Measurements from ENCODE around the gene SERINC4. TPM values are rescaled to one million over a fixed set of nuclear protein-coding genes. Genes with fewer than 3 reads are reported as not detected.
"Not testable (repeated sequence)": the region's sequence is repeated elsewhere in the genome, so short reads cannot be mapped to it uniquely, and the experiment has no call there.

Gene SERINC4
- total and polyA plus RNA-seq, 9 of the 15 experiments (the other 6 are each of a cell fraction or from before 2014, with no cell fraction given), result 0.14 to 0.86 (median 0.18) TPM; not detected in 2

GRCh38 chr15:43746245-43746902 lies 53.6 kb downstream of the SERINC4 start, which contains the start of gene PDIA3 (continued):
- TF ChIP-seq POLR2G (IDR thresholded peaks at IDR 0.05; ENCODE audit: low read depth, low read length) (peak; percentile 98), PRPF4 (IDR thresholded peaks at IDR 0.05; ENCODE audit: insufficient read depth, low read depth, low read length, poor library complexity, severe bottlenecking) (peak; percentile 51), LCOR (CRISPR knock-in tag; IDR thresholded peaks at IDR 0.05) (peak; percentile 22; the same call in 1 of the 2 replicates), NFIC (IDR thresholded peaks at IDR 0.05) (peak; percentile 58), MBD2 (IDR thresholded peaks at IDR 0.05; ENCODE audit: borderline replicate concordance, low read depth) (peak; percentile 58; the same call in 1 of the 2 replicates), BHLHE40 (IDR thresholded peaks at IDR 0.05; ENCODE audit: low read length) (0 out of 2 replicates have a peak, but pooled peaks have one; percentile 5), FOXM1 (CRISPR knock-in tag; IDR thresholded peaks at IDR 0.05; ENCODE audit: low read depth) (peak; percentile 86; the same call in 1 of the 2 replicates), ERF (CRISPR knock-in tag; IDR thresholded peaks at IDR 0.05) (peak; percentile 12; the same call in 1 of the 2 replicates), PML (IDR thresholded peaks at IDR 0.05; ENCODE audit: low read length) (peak; percentile 60), FIP1L1 (IDR thresholded peaks at IDR 0.05; ENCODE audit: low read depth, low read length, poor library complexity, severe bottlenecking) (peak; percentile 90), BRD4 (IDR thresholded peaks at IDR 0.05) (peak; percentile 59; the same call in 1 of the 2 replicates), RBM14 (IDR thresholded peaks at IDR 0.05; ENCODE audit: borderline replicate concordance, insufficient read depth, low read depth, low read length) (0 out of 2 replicates have a peak, but pooled peaks have one; percentile 87)
- not testable (repeated sequence) for TF ChIP-seq FOXM1 (IDR thresholded peaks at IDR 0.05; ENCODE audit: low read depth)

MicroRNAs encoded within 50 kb of the gene (microRNA counts, 767-probe panel; counts per million panel counts)
- not detected for microRNA hsa-miR-1282

Small RNA genes lying within 50 kb of the gene (microRNA-seq; reads per million reads assigned to microRNA genes)
- not detected for gene MIR1282 (ENCODE audit: borderline microRNAs expressed)

Small RNA genes lying within 50 kb of the gene (small RNA-seq; reads per million reads assigned to genes)
- gene MIR1282, result not detected

Other genes with a start within 250 kb of the SERINC4 start
Only the 7 nearest of the 11 such genes appear.
- gene CKMT1A, start 106.4 kb downstream of the SERINC4 start, total RNA-seq (2014; rRNA removed), result 4.9 and 8.4 TPM in 2 replicates
- gene CKMT1A, start 106.4 kb downstream of the SERINC4 start, total RNA-seq (2014; rRNA removed; fragmentation: Illumina TruSeq; extraction: Trizol), result 2.6 and 4.6 TPM in 2 replicates
- gene CKMT1A, start 106.4 kb downstream of the SERINC4 start, total RNA-seq (2015; rRNA removed; fragmentation: Illumina TruSeq; extraction: Trizol), result 3.0 and 3.6 TPM in 2 replicates
- 8.3 and 8.4 TPM in 2 replicates for gene CKMT1A, start 106.4 kb downstream of the SERINC4 start, total RNA-seq (2021)
- gene CKMT1A, start 106.4 kb downstream of the SERINC4 start, polyA plus RNA-seq (2011; rRNA removed), result 3.7 and 8.7 TPM in 2 replicates
- 7.8 and 10.7 TPM in 2 replicates for gene CKMT1A, start 106.4 kb downstream of the SERINC4 start, polyA plus RNA-seq (2014; fragmentation: Illumina TruSeq; extraction: Trizol)
- gene CKMT1A, start 106.4 kb downstream of the SERINC4 start, polyA plus RNA-seq (2014; fragmentation: Nextera tagmentation; extraction: Ambion mirVana), result 10 to 100 TPM in 1 of 2 experiments, 1 to 10 TPM in 1; 4.8 to 13.5 TPM
- gene CKMT1A, start 106.4 kb downstream of the SERINC4 start, polyA plus RNA-seq (2014; rRNA removed), result 7.7 and 9.7 TPM in 2 replicates
- gene PDIA3, start 53.8 kb downstream of the SERINC4 start, total RNA-seq (2014; rRNA removed), result 76.6 and 83.8 TPM in 2 replicates
- 226 and 263 TPM in 2 replicates for gene PDIA3, start 53.8 kb downstream of the SERINC4 start, total RNA-seq (2014; rRNA removed; fragmentation: Illumina TruSeq; extraction: Trizol)
- 226 and 243 TPM in 2 replicates for gene PDIA3, start 53.8 kb downstream of the SERINC4 start, total RNA-seq (2015; rRNA removed; fragmentation: Illumina TruSeq; extraction: Trizol)
- gene PDIA3, start 53.8 kb downstream of the SERINC4 start, total RNA-seq (2021), result 292 and 308 TPM in 2 replicates
- 130 and 161 TPM in 2 replicates for gene PDIA3, start 53.8 kb downstream of the SERINC4 start, polyA plus RNA-seq (2011; rRNA removed)
- gene PDIA3, start 53.8 kb downstream of the SERINC4 start, polyA plus RNA-seq (2014; fragmentation: Illumina TruSeq; extraction: Trizol), result 291 and 386 TPM in 2 replicates
- gene PDIA3, start 53.8 kb downstream of the SERINC4 start, polyA plus RNA-seq (2014; fragmentation: Nextera tagmentation; extraction: Ambion mirVana), result 10 to 100 TPM; 13.5 to 40.8 TPM
- gene PDIA3, start 53.8 kb downstream of the SERINC4 start, polyA plus RNA-seq (2014; rRNA removed), result 137 and 149 TPM in 2 replicates
- 2.9 and 5.2 TPM in 2 replicates for gene ELL3, start 23.3 kb downstream of the SERINC4 start, total RNA-seq (2014; rRNA removed)
- 1.9 and 2.6 TPM in 2 replicates for gene ELL3, start 23.3 kb downstream of the SERINC4 start, total RNA-seq (2014; rRNA removed; fragmentation: Illumina TruSeq; extraction: Trizol)
- 1.5 TPM in 2 replicates for gene ELL3, start 23.3 kb downstream of the SERINC4 start, total RNA-seq (2015; rRNA removed; fragmentation: Illumina TruSeq; extraction: Trizol)
- 0.80 and 1.9 TPM in 2 replicates for gene ELL3, start 23.3 kb downstream of the SERINC4 start, total RNA-seq (2021)
- gene ELL3, start 23.3 kb downstream of the SERINC4 start, polyA plus RNA-seq (2011; rRNA removed), result 0.96 and 2.6 TPM in 2 replicates
- 1.8 and 2.6 TPM in 2 replicates for gene ELL3, start 23.3 kb downstream of the SERINC4 start, polyA plus RNA-seq (2014; fragmentation: Illumina TruSeq; extraction: Trizol)
- 1 to 10 TPM; 2.9 to 3.6 TPM for gene ELL3, start 23.3 kb downstream of the SERINC4 start, polyA plus RNA-seq (2014; fragmentation: Nextera tagmentation; extraction: Ambion mirVana)
- 3.0 and 3.9 TPM in 2 replicates for gene ELL3, start 23.3 kb downstream of the SERINC4 start, polyA plus RNA-seq (2014; rRNA removed)
- 504 and 539 TPM in 2 replicates for gene SERF2, start 7.9 kb downstream of the SERINC4 start, total RNA-seq (2014; rRNA removed)
- gene SERF2, start 7.9 kb downstream of the SERINC4 start, total RNA-seq (2014; rRNA removed; fragmentation: Illumina TruSeq; extraction: Trizol), result 330 and 497 TPM in 2 replicates
- gene SERF2, start 7.9 kb downstream of the SERINC4 start, total RNA-seq (2015; rRNA removed; fragmentation: Illumina TruSeq; extraction: Trizol), result 505 and 539 TPM in 2 replicates
- 867 and 903 TPM in 2 replicates for gene SERF2, start 7.9 kb downstream of the SERINC4 start, total RNA-seq (2021)
- 829 and 915 TPM in 2 replicates for gene SERF2, start 7.9 kb downstream of the SERINC4 start, polyA plus RNA-seq (2011; rRNA removed)
- gene SERF2, start 7.9 kb downstream of the SERINC4 start, polyA plus RNA-seq (2014; fragmentation: Illumina TruSeq; extraction: Trizol), result 1,117 and 1,415 TPM in 2 replicates
- 1,000 to 10,000 TPM; 2,726 to 3,360 TPM for gene SERF2, start 7.9 kb downstream of the SERINC4 start, polyA plus RNA-seq (2014; fragmentation: Nextera tagmentation; extraction: Ambion mirVana)
- gene SERF2, start 7.9 kb downstream of the SERINC4 start, polyA plus RNA-seq (2014; rRNA removed), result 1,025 and 1,310 TPM in 2 replicates
- 21.1 and 40.6 TPM in 2 replicates for gene HYPK, start 379 bp upstream of the SERINC4 start, total RNA-seq (2014; rRNA removed)
- gene HYPK, start 379 bp upstream of the SERINC4 start, total RNA-seq (2014; rRNA removed; fragmentation: Illumina TruSeq; extraction: Trizol), result 6.5 and 7.2 TPM in 2 replicates
- gene HYPK, start 379 bp upstream of the SERINC4 start, total RNA-seq (2015; rRNA removed; fragmentation: Illumina TruSeq; extraction: Trizol), result 6.0 and 9.0 TPM in 2 replicates
- 23.7 and 27.7 TPM in 2 replicates for gene HYPK, start 379 bp upstream of the SERINC4 start, total RNA-seq (2021)
- gene HYPK, start 379 bp upstream of the SERINC4 start, polyA plus RNA-seq (2011; rRNA removed), result 25.8 and 28.0 TPM in 2 replicates
- gene HYPK, start 379 bp upstream of the SERINC4 start, polyA plus RNA-seq (2014; fragmentation: Illumina TruSeq; extraction: Trizol), result 17.5 and 26.1 TPM in 2 replicates
- 1 to 10 TPM; 9.6 TPM for gene HYPK, start 379 bp upstream of the SERINC4 start, polyA plus RNA-seq (2014; fragmentation: Nextera tagmentation; extraction: Ambion mirVana)
- gene HYPK, start 379 bp upstream of the SERINC4 start, polyA plus RNA-seq (2014; rRNA removed), result 22.7 and 33.9 TPM in 2 replicates
- 35.9 and 44.6 TPM in 2 replicates for gene MFAP1, start 24.5 kb upstream of the SERINC4 start, total RNA-seq (2014; rRNA removed)
- gene MFAP1, start 24.5 kb upstream of the SERINC4 start, total RNA-seq (2014; rRNA removed; fragmentation: Illumina TruSeq; extraction: Trizol), result 64.1 and 72.5 TPM in 2 replicates
- gene MFAP1, start 24.5 kb upstream of the SERINC4 start, total RNA-seq (2015; rRNA removed; fragmentation: Illumina TruSeq; extraction: Trizol), result 57.1 and 59.8 TPM in 2 replicates
- 34.3 and 37.1 TPM in 2 replicates for gene MFAP1, start 24.5 kb upstream of the SERINC4 start, total RNA-seq (2021)
- 25.1 and 37.4 TPM in 2 replicates for gene MFAP1, start 24.5 kb upstream of the SERINC4 start, polyA plus RNA-seq (2011; rRNA removed)
- gene MFAP1, start 24.5 kb upstream of the SERINC4 start, polyA plus RNA-seq (2014; fragmentation: Illumina TruSeq; extraction: Trizol), result 57.8 and 62.8 TPM in 2 replicates
- 10 to 100 TPM; 34.9 to 64.0 TPM for gene MFAP1, start 24.5 kb upstream of the SERINC4 start, polyA plus RNA-seq (2014; fragmentation: Nextera tagmentation; extraction: Ambion mirVana)
- gene MFAP1, start 24.5 kb upstream of the SERINC4 start, polyA plus RNA-seq (2014; rRNA removed), result 38.9 and 48.2 TPM in 2 replicates
- gene WDR76, start 26.8 kb upstream of the SERINC4 start, total RNA-seq (2014; rRNA removed), result 37.6 and 40.4 TPM in 2 replicates
- gene WDR76, start 26.8 kb upstream of the SERINC4 start, total RNA-seq (2014; rRNA removed; fragmentation: Illumina TruSeq; extraction: Trizol), result 69.5 and 85.1 TPM in 2 replicates
- gene WDR76, start 26.8 kb upstream of the SERINC4 start, total RNA-seq (2015; rRNA removed; fragmentation: Illumina TruSeq; extraction: Trizol), result 58.4 and 62.5 TPM in 2 replicates
- gene WDR76, start 26.8 kb upstream of the SERINC4 start, total RNA-seq (2021), result 43.7 and 46.3 TPM in 2 replicates
- gene WDR76, start 26.8 kb upstream of the SERINC4 start, polyA plus RNA-seq (2011; rRNA removed), result 22.8 and 31.8 TPM in 2 replicates
- gene WDR76, start 26.8 kb upstream of the SERINC4 start, polyA plus RNA-seq (2014; fragmentation: Illumina TruSeq; extraction: Trizol), result 47.7 and 58.6 TPM in 2 replicates
- 10 to 100 TPM in 1 of 2 experiments, 1 to 10 TPM in 1; 9.8 to 22.8 TPM for gene WDR76, start 26.8 kb upstream of the SERINC4 start, polyA plus RNA-seq (2014; fragmentation: Nextera tagmentation; extraction: Ambion mirVana)
- 37.1 and 44.4 TPM in 2 replicates for gene WDR76, start 26.8 kb upstream of the SERINC4 start, polyA plus RNA-seq (2014; rRNA removed)